ENCODE measurements around the gene DNAAF5.
"Not testable (repeated sequence)": the region's sequence is repeated elsewhere in the genome, so short reads cannot be mapped to it uniquely, and the experiment has no call there.

DNAAF5 gene

DNA sequence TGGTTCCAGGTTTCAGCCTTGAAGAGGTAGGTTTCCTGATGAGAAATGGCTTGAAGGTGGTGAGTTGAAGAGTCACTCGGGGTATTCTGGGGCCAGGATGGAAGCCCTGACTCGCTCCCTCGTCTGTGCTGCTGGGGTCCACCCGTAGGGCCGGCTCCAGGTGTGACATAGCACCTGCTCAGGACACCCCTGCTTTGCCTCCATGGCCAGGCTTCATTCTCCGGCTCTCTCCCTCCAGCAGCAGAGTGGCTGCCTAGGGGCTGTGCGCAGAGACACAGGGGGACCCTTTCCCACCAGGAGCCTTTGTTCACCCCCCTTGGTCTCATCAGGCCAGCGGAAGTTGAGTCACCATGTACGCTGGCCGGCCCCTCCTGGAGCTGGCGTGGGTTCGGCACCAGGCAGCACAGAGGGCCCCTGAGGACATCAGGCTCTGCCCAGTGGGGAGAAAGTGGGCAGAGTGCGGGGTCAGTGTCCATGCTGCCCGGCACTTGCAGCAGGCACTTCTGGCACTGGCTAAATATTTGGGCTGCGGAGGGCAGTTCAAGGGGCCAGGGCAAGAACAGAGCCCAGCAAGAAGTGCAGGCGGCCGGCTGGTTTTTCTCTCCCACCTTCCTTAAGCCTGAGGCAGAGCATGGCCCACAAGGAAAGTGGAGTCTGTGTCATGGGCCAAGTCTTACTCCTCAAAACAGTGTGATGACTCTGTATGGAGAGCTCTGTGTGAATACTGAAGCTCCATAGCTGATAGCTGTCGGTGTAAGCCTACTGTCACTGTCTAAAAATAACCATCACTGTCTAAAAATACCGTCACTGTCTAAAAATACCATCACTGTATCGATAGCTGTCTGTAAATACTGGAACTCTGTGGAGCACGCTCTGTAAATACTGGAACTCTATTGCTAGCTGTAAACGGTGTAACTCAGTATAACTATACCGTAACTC is 4.3 kb downstream of the DNAAF5 start:
- no peak for DNase-seq

DNA sequence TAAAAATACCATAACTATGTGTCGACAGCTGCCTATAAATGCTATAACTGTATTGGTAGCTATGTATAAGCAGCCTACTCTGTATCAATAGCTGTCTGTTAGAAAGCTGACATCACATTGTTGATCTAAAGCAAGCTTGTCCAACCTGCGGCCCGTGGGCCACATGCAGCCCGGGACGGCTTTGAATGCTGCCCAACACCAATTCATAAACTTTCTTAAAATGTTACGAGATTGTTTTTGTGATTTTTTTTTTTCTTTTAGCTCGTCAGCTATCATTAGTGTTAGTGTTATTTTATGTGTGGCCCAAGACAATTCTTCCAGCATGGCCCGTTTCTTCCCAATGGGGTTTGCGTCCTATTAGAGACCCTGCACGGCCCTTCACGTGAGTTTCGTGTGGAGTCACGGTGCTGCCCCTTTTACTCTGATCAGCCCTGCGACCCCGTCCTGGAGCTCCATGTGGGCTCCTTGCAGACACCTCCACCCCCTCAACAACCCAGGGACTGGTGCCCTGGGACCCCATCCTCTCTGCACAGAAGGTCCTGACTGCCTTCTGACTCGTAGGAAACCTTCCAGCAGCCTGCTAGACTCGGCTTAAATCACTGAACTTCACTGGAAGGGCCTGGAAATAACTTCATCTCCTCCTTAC is 5.1 kb downstream of the DNAAF5 start:
- DNase-seq = no peak

DNA sequence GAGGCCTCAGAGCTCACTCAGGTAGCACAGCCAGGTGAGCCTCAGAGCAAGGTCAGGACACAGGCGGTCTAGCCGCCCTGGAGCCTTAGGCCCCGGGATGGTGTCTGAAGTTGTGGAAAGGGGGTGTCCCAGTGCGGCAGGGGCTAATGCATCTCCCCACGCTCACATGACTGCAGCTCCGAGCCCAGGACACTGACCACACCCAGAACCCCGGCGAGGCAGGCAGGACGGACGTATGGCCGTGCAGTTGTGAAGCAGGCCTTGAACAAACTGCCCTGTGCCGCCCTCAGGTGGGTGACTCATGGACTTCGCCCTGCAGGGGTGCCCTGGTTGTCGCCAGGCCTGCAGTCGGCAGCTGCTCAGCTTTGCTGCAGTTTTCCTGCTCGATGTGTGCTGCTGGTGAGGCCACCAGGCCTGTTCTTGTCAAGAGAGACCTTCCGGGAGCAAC is 5.6 kb downstream of the DNAAF5 start:
- DNase-seq = no peak

DNA sequence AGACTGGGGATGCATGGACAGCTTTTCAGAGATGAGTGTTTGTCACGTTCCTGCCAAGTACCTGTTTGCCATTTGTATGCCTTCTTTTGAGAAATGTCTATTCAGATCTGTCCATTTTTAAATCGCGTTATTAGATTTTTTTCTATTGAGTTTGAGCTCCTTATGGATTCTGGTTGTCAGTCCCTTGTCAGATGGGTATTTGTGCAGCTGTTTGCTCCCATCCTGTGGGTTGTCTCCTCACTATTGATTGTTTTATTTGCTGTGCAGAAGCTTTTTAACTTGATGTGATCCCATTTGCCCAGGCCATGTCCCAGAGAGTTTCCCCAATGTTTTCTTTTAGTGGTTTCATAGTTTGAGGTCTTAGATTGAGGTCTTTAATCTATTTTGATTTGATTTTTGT is 6.1 kb downstream of the DNAAF5 start:
- no peak for DNase-seq

DNA sequence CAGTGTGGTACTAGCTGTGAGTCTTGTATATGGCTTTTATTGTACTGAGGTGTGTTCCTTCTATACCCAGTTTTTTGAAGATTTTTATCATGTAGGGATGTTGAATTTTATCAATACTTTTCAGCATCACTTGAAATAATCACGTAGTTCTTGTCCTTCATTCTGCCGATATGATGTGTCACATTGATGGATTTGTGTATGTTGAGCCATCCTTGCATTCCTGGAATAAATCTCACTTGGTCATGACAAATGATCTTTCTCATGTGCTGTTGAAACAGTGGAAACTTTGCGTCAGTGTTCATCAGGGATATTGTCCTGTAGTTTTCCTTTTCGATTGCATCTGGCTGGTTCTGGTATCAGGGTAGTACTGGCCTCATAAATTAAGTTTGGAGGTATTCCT is 7.7 kb downstream of the DNAAF5 start:
- no peak for DNase-seq

DNA sequence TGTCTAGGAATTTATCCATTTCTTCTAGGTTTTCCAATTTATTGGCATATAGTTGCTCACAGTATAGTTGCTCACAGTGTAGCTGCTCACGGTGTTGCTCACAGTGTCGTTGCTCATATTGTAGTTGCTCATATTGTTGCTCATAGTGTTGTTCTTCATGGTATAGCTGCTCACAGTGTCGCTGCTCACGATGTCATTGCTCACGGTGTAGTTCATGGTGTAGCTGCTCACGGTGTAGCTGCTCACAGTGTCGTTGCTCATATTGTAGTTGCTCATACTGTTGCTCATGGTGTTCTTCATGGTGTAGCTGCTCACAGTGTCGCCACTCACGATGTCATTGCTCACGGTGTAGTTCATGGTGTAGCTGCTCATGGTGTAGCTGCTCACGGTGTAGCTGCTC is 8.3 kb downstream of the DNAAF5 start:
- DNase-seq = no peak

DNA sequence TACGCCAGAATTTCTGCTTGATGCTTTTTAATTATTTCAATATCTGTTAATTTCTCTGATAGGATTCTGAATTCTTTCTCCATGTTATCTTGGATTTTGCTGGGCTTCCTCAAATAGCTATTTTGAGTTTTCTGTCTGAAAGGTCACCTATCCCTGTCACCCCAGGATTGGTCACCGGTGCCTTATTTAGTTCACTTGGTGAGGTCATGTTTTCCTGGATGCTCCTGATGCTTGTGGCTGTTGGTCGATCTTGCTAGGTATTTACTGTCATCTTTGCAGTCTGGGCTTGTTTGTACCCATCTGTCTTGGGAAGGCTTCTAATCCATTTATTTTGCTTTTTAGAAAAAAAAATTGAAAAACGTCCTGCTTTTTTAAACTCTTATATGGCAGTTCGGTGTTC is 11.7 kb downstream of the DNAAF5 start:
- DNase-seq = no peak

DNA sequence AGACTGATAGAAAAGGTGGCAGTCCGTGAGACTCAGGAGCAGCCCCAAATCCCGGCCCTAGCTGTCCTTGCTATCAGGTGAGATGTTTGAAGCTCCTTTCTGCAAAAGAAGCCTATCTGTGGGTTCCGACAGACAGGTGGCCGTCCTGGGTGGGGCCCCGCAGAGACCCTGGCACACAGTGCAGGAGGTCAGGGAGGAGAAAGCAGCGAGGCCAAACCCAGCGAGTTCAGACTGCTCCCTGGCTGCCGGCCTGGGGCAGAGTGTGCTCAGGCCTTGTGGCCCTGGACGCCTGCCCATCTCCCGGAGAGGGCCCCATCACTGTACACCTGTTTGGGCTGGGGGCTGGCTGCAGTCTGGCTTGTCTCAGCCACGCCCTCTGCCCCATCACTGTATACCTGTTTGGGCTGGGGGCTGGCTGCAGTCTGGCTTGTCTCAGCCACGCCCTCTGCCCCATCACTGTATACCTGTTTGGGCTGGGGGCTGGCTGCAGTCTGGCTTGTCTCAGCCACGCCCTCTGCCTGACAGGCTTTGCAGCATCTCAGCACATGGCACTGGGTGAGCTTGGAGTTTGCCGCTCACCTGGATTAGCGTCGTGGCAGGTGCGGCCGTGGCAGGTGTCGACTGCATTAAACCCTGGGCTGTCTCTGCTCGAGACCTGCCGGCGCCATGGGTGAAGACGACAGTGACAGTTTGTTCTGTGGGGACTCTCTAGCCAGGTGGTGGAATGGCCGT is 12.4 kb downstream of the DNAAF5 start:
- no peak for DNase-seq

DNA sequence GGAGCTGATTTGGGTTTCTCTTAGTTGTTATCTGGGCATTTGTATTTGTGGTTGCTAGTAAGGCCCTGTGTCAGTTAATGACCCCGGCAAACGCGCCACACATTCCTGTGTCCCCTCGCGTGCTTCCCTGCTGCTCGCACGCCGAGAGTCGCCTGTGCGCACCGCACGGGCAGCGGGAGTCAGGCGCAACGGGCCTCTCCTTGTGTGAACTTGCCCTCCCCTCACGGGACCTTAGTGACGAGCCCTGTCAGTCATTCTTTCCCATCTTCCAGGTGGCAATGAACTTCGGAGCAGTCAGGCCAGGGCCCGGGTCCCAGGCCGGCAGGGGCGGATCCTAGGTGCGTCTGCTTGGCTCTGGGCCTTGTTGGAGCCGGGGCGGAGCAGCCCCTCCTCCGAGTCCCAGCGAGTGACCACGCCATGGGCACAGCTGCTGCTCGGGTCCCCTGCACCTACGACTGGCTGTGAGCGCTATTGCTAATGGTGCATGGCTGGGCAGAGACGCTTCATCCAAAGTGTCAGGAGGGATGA is 13.0 kb downstream of the DNAAF5 start:
- no peak for DNase-seq

DNA sequence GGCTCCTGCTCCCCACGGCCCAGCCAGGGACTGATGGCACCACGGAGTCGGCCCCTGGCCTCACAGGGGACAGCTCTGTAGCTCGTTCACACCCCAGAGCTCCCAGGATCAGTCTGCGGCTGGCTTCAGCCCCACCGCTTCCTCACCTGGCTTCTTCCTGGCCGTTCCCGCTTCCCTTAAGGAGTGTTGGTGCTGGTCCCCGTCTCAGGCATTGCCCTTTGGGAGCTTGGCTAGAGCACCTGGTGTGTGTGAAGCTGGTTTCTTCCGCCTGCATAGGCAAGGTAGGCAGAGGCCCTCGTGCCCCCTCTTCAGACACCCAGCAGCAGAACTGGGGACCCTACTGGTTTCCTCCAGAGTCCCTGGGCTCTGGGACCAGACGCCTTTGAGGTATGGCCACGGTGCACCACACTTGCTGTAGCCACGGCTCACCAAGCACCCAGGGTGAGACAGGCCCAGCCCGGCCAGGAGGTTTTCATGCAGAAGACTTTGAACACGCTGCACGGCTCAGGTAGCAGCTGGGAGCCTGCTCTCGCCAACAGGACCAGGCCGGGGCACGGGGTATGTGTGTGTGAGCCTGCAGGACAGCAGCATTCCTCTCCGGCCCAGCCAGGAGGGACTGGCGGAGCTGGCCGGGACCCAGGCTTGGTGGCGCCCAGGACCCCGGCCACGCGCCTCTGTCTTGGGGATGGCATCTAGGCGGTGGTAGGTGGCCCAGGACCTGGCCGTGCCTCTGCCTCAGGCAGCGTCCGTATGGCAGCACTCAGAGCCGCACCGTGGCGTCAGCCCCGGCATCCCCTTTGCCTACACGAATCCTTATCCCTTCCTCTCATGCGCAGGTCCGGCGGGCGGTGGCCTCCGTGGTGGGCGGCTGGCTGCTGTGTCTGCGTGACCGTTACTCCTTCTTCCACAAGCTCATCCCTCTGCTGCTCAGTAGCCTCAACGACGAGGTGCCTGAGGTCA is 13.8 kb downstream of the DNAAF5 start:
- no peak for DNase-seq

DNA sequence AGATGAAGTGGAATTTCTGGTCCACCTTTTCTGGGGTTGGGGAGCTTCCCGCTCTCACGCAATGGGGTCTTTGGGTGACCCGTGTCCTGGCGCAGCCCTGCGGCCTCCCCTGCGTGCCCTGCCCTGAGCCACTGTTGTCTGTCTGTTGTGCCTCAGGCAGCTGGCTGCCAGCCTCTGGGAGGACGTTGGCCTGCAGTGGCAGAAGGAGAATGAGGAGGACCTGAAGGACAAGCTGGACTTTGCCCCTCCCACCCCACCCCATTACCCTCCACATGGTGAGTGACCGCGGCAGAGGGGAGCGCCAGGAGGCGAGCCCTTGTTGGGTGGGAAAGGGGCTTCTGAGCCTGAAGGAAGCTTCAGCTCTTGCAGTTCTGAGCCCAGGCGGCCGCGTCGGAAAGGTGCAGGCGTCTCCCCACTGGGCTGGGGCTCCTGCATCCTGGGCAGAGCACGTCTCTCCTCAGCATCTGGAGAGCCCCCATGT is 14.7 kb downstream of the DNAAF5 start:
- DNase-seq = no peak

DNA sequence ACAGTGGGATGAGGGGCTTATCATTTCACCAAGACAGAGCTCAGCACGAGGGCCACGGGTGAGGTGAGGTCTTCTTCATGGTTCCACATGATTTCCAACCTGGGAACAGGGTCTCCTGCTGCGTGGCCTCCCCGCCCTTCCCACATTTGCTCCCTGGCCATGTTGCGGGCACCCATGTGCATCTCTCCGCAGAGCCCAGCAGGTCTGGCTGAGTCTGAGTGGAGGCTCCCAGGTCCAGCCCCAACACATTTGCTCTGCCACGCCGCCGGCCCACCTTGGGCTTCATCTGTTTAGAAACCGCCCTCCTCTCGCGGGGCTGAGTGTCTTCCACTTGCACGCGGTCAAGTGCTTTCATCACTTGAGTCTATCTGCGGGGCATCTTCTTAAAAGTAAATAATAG is 15.4 kb downstream of the DNAAF5 start:
- DNase-seq = no peak

DNA sequence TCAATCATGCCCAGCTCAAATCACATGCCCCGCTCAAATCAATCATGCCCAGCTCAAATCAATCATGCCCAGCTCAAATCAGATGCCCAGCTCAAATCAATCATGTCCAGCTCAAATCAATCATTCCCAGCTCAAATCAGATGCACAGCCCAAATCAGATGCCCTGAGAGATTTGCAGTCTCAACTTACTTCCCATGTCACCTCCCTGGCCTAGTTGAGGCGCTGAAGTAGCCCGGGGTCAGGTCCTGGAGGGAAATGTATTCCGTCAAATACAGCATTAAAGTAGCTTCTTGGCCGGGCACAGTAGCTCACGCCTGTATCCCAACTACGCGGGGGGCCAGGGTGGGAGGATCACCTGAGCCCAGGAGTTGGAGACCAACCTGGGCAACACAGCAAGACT is 16.3 kb downstream of the DNAAF5 start:
- DNase-seq = no peak

DNA sequence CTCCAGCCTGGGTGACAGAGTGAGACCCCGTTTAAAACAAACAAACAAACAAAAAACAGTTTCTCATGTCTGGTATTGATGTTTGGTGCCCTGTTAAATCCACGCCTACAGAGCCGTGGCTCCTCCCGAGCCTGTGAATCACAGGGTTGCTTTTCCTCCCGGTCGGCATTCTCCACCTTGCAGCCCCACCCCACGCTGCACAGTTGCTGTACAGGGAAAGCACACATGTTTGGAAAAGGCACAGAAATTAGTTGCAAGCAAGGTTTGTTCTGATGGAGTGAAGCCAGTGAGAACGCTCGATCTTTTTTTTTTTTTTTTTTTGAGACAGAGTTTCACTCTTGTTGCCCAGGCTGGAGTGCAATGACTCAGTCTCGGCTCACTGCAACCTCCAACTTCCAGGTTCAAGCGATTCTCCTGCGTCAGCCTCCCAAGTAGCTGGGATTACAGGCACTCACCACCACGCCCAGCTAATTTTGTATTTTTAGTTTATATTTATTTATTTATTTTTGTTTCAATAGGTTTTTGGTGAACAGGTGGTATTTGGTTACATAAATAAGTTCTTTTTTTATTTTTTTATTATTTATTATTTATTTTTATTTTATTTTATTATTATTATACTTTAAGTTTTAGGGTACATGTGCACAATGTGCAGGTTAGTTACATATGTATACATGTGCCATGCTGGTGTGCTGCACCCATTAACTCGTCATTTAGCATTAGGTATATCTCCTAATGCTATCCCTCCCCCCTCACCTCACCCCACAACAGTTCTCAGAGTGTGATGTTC is 17.0 kb downstream of the DNAAF5 start:
- DNase-seq = not testable (repeated sequence)

DNA sequence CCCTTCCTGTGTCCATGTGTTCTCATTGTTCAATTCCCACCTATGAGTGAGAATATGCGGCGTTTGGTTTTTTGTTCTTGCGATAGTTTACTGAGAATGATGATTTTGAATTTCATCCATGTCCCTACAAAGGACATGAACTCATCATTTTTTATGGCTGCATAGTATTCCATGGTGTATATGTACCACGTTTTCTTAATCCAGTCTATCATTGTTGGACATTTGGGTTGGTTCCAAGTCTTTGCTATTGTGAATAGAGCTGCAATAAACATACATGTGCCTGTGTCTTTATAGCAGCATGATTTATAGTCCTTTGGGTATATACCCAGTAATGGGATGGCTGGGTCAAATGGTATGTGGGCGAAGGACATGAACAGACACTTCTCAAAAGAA is 17.6 kb downstream of the DNAAF5 start:
- not testable (repeated sequence) for DNase-seq

DNA sequence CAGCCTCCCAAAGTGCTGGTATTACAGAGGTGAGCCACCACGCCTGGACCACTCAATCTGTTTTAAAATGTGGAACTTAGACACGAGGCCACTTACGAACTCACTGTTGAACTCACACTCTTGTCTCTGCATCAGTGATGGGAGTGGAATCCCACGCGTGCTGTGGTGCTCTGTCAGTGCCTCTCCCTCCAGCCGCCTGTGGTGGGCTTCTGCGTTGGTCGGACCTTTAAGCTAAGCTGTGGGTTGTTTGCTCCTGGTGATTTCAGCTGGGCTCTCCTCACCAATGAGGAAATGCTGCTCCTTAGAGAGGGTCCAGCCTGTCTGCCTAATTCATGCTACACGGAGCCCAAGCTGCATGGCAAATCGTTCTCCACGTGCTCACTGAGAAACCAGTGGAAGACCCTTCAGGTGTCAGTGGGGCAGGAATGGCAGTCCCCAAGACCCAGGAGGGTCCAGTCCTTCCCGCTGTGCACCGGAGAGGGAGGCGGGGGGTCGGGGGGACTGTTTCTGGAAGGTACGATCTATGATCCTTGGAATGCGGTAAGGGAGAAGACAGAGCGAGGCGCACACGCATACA is 18.4 kb downstream of the DNAAF5 start:
- DNase-seq = no peak

DNA sequence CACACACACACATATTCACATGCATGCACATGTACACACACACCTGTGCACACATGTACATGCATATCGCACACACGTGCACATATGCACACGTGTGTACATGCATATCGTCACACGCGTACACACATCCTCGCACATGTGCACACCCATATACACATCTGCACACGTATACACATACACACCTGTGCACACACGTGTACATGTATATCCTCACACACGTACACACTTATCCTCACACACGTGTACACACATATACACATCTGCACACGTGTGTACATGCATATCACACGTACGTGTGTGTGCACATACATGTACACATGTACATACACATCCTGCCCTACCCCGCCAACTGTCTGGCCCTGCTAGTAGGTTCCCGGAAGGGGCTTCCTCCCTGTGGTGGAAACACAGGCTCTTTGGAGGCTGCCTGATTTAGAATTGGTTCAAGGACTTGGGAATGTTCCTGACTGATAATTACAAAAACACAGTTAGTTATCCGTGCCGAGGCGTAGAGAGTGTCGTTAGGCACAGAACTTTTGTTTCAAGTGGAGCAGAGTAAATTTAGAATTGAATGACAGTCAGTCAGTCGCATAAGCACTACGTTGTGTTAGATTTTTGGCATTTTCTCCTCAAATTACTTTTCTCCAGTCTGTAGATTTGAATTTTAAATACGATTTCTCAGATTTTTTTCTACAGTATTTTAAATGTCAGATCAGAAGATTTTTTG is 19.1 kb downstream of the DNAAF5 start:
- no peak for DNase-seq

DNA sequence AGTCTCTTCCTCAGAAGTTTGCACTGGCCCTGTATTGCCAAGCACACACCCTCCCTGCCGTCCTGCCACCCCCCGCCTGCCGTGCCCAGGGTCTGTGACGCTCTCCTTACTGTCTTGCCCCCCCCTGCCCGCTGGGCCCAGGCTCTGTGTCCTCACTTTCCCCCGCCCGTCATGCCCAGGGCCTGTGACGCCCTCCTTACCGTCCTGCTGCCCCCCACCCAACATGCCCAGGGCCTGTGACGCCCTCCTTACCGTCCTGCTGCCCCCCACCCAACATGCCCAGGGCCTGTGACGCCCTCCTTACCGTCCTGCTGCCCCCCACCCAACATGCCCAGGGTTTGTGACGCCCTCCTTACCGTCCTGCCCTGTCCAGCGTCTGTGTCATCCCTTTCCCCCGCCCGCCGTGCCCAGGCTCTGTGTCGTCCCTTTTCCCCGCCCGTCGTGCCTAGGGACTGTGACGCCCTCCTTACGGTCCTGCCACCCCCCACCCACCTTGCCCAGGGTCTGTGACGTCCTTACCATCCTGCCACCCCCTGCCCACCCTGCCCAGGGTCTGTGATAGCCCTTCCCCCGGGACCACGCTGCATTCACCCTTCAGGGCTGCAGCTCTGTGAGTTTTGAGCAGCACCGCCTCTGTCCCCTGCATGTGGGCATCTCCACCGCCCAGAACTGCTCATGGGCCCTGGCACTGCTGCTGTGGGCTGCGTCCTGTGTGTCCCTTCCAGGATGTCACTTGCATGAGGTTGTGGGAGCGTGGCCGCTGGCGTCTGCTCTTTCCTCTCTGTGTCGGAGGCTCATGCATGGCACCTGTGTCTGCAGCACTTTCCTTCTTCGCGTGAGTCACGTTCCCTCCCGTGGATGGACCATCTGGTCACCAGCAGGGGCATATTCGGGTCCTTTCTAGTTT is 19.9 kb downstream of the DNAAF5 start:
- DNase-seq = no peak

DNA sequence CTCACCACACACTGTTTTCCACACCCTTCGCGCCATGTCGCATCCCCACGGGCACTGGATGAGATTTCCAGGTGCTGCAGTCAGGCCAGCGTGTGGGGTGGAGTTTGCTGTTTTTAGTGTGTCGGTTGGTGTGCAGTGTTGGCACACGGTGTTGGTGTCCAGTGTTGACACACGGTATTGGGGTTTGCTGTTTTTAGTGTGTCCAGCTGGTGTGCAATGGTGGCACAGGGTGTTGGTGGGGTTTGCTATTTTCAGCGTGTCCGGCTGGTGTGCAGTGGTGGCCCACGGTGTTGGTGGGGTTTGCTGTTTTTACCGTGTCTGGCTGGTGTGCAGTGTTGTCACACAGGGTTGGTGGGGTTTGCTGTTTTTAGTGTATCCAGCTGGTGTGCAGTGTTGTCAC is 20.7 kb downstream of the DNAAF5 start:
- no peak for DNase-seq

Data from NCI-H187 (cell line).